DMS114 treated with DMSO at 0.1 percent for 48 hours (cell line): Measurements from ENCODE around the gene PEX11A.

Experiments
- DNase-seq: peaks from one replicate; lab custom pipeline; 2025; ENCODE audit not compliant: unreplicated experiment; lab: John Stamatoyannopoulos, UW

The PEX11A gene

DNA sequence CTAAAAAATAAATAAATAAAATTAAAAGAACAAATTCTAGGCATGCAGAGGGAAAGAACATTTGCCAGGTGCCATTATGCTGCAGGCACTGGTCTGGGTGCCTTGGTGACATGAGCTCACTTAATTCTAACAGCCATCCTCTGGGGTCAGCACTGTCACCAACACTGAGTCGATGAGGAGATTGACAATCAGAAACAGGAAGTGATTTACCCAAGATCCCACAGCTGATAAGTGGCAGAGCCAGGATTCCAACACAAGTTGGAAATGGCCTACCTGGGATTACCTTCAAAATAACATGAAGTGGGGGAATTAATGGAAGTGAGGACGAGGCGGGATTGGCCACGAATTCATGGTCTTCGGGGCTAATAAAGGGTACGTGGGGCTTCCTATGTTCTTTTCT lies 14.9 kb downstream of the PEX11A start:
- no peak for DNase-seq

- DNase-seq, result no peak
Observed at GRCh38 chr15:89674526-89674925, 16.0 kb downstream of the PEX11A start.

GRCh38 chr15:89673165-89673512 lies 17.4 kb downstream of the PEX11A start:
- no peak for DNase-seq

DNA sequence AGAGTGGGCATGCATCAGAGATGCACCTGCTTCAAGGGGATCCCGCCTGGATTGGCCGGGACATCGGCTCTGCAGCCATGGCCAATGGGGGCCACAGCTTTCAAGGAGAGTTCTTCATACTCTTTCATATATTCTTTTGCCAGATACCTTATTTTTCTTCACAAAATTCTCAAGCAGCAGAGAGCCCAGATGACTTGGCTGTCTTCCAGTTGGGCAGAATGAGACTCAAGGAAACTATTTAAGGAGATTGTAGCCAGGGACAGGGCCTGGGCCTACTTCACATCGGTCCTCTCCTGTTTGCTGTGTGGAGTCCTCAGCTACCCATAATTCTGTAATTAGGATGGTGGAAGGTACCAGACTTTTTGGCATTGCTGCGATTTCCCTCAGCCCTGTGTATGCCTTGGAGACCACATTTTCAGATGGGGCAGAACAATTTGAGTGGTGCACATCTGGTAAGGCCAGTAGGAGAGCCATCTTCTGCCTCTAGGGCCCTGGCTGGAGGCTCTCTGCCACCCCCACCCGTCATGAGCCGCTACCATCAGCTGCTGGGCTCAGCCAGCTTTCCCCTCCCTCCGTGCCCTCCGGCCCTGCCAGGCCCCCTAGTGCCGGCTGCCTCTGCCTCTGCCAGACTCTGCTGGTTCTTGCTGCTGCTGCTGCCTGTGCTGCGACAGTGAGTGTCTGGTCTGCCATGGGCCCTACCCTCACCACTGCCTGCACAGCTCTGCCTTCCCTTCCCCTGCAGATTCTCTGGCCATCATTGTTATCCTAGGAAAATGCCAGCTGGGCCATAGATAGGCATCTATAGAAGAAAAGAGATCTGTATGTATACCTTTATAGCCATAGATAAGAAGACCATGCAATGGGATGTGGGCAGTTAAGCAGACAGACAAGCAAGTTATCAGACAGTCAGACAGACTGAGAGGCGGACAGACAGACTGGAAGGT lies 18.1 kb downstream of the PEX11A start:
- no peak for DNase-seq

- no peak for DNase-seq
Observed at GRCh38 chr15:89671687-89672086, 18.9 kb downstream of the PEX11A start.

- DNase-seq, result no peak
Observed at GRCh38 chr15:89670971-89671560, 19.5 kb downstream of the PEX11A start.

- DNase-seq, result no peak
Observed at GRCh38 chr15:89669941-89670340, 20.6 kb downstream of the PEX11A start.

DNA sequence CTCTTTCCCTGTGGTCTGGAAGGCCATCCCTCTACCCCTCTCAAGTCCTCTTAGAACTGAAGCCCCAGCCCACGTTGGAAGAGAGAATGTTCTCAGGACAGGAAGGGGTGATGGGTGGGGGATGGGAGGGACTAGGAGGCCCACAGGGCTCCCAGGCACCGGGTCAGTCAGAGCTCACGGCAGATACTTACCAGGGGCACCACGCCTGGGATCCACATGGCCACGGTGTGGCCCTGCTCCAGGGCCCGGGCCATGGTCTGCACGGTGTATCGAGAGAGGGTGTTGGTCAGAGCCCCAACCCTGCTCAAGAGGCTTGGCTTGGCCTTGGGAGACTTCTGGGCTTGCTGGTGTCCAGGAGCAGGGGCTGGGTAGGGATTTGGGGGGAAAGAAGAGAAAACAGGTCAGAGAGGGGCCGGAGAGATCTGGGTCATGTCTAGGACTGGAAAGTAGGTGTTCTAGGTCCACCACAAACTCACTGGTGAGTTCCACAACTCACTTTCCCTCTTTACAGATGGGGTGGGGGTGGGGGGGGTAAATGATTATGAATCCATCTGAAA lies 21.2 kb downstream of the PEX11A start:
- no peak for DNase-seq

- no peak for DNase-seq
Observed at GRCh38 chr15:89668171-89668570, 22.4 kb downstream of the PEX11A start.

GRCh38 chr15:89667706-89667960 lies 22.9 kb downstream of the PEX11A start:
- no peak for DNase-seq

- no peak for DNase-seq
Observed at GRCh38 chr15:89666858-89667705, 23.5 kb downstream of the PEX11A start.

GRCh38 chr15:89666184-89666857 lies 24.2 kb downstream of the PEX11A start:
- DNase-seq, result no peak

DNA sequence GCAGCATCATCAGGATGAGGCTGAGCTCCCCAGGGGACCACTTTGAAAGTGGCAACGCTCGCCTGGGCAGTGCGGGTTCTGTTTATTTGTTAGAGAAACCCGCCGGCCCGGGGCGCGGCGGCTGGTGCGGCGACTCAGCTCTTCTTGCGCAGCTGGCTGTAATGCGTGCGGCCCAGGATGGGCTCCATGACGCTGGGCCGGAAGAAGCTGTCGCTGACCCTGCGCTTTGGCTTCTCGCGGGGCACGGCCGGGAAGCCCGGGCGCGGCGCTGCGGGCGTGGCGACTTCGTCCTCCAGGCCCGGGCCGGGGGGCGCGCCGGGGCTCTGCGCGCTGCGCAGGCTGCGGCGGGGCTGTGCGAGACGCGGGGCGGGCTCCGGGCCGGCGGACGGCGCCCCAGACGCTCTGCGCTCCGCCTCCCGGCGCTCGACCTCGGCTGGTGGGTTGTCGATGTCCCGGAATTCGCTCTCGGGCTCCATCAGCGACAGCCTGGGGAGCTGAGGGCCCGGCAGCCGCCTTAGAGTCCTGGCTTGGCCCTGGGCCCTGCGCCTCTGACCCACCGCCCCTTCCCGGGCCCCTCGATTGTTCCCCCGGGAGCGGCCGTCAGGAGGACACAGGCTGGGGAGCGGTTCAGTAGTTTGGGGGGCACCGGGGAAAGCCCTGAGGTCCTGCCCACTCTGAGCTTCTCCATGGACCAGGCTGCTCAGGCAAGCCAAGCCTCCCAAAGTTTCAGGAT lies 24.9 kb downstream of the PEX11A start:
- no peak for DNase-seq

DNA sequence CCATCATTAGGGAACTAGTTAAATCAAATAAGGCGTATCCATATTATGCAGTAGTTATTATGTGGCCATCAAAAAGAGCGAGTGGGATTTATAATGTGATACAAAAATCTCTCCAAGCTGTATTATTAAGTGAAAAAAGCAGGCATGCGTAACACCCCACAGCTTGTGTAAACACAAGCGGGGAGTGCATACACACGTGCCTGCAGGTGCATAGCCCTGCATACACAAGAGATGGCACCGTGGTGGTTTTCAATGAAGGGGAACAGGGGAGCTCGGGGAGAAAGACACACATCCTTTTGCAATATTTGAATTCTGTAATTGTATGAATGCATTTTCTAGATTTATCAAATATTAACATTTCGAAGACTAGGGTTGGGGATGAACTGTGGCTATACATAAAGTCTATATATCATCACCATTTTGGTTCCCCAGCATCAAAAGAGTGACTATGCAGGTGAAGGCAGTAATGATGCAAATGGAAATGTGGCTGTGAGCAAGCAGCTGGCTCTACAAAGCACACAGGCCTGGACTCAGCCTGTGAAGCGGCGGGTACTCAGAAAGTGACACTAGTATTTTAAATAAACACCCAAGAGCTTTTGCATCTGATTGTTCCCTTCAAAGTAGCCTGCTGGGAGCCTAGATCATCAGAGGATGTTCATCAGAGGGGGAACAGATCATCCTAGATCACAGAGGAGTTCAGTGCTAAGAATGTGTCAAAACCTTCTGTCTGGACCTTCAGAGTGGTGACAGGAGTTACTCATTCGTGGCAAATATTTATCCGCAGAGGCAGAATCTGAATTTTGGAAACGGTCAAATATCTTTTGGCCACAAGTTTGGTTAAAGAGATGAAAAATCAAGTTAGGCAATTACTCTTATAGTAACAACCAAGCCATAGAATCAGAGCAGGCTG lies 25.9 kb downstream of the PEX11A start:
- DNase-seq, result no peak

GRCh38 chr15:89662893-89663626 lies 27.5 kb downstream of the PEX11A start:
- no peak for DNase-seq

DNA sequence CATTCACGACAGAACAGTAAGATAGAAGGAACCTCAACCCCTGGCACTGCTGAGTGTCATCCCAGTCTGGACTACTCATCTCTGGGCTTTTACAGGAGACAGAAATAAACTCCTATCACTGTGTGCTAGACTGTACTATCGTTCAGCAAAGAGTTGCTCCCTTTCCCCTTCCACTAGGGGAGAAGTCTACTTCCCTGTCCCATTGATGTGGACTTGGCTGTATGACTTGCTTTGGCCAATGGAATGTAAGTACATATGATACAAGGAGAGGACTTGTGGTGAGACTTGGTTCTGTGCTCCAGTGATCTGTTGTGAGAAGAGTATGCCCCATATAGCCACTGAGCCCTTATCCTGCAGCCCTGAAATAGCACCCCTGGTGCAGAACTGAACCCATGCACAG lies 30.0 kb downstream of the PEX11A start:
- no peak for DNase-seq

DNA sequence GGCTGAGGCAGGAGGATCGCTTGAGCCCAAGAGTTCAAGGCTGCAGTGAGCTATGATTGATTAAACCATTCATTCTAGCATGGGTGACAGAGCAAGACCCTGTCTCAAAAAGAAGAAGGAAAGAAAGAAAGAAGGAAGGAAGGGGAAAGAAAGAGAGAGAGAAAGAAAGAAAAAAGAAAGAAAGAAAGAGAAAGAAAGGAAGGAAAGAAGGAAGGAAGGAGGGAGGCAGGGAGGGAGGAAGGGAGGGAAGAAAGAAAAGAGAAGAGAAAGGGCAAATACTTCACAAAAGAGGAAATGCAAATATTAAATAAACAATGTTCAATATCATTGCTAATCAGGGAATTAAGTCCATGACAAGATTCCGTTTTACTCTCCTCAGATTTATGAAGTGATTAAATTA lies 31.3 kb downstream of the PEX11A start:
- no peak for DNase-seq

DNA sequence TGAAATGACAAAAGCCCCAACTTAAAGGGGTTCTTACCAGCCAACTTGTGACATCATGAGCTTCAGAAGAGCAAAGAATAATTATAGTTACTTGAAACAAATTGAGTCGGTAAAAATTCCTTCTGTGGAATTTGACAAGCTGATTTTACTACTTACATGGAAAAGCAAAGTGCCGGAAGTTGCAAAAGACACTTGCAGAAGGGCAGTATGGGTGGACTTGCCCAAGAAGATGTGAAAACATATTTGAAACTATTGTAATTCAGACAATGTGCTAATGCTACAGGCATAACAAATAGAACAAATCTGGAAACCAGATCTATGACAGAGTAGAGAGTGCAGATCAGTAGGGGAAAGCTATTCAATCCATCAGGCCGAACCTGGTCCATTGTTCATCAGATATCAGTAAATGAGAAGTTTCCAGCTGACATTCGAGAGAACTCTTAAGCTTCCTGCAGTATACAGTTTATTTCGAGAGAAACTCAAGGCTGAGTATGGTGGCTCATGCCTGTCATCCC lies 32.8 kb downstream of the PEX11A start:
- no peak for DNase-seq
